Measurements from ENCODE around the gene CSKMT.

Gene CSKMT

DNA sequence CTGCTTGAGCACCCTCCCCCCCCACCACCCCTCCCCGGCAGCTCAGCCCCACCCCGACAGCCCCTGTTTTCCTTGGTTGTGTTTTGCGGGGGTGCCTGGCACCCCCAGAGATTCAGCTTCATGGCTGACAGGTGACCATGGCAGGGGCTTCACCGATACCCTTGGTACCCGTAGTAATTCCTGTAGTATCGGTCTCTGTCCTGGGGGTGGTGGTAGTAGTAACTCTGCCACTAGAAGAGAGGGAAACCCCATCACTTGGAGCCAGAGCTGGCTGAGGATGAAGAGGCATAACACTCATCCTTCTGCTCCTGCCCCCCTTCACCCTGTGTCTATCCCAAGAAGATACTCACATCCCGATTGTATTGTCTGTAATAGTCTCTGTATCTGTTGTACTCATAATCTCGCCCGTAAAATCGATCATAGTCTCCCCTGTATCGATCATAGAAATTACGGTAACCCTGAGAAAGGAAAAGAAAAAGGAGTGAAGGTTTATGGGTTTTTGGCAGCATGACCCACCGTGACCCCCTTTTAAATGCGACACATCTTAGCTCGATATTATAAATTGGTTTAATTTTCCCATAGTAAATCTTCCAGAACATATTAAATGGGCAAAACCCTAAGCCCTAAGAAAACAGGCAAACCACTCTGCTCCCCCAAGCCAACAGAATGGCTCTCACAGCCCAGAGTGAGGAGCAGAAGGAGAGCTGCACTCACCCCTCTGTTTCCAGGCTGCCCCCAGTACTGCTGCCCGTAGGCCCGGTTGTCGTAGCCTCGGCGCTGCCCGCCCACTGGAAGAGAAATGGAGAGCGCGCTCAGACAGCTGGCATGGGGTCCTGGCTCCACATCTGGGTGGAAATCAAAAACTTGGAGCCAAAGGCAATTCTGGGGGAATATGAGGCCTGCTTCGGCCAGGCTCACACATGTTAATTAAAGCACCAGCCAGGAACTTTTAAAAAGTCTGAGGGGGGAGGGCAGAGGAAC, 50.3 kb downstream of the CSKMT start:
- no peaks in the 10 kb centered on the region for H3K9me3 Mint-ChIP-seq
- peaks cover 66% of the 10 kb centered on the region for H3K4me1 Mint-ChIP-seq
- no peak for ATAC-seq
- H3K27me3 Mint-ChIP-seq: no peaks in the 10 kb centered on the region
- peak overlapping the region; percentile 70 to 84 for H3K27ac Mint-ChIP-seq
- H3K4me3 Mint-ChIP-seq: no peak overlapping the region
- DNase-seq: no peak

DNA sequence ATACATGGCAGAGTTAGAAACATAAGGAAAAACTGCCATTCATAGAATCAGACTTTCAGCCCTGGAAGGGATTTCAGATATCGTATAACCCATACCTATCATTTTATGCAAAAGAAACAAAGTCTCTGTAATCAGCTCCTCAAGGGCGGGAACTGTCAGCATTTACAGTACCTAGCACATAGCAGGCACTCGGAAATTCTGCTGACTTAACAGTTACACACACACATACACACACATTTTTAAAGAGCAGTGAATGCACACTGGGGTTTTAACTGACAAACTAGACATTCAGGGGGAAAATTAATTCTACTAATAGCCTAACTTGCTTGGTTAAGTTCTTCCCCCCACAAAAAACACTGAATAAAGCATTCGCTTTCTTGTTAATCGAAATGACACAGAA, 51.1 kb downstream of the CSKMT start:
- DNase-seq: no peak
- no peak overlapping the region for H3K4me3 Mint-ChIP-seq
- H3K27me3 Mint-ChIP-seq: no peaks in the 10 kb centered on the region
- peak overlapping the region in 1 of 2 donors; percentile 11 for H3K27ac Mint-ChIP-seq
- peaks cover 67% of the 10 kb centered on the region for H3K4me1 Mint-ChIP-seq
- ATAC-seq: no peak
- no peaks in the 10 kb centered on the region for H3K9me3 Mint-ChIP-seq

DNA sequence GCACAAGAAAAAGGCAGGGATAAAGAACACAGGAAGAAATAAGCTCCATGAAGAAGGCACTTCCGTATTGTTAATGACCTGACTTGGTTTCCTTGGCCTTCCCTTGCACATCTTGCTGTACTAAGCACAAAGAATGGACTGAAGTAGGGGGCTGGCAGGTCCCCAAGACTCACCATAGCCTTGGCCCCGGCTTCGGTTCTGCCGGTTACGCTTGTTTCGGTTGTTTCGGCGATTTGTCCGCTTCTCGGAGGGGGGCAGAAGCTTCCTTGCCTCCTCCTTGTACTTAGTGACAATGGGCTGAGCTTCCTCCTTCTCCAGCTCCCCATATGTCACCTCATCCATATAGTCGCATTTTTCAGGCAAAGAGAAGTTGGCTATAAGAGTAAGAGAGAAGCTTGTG, 51.7 kb downstream of the CSKMT start:
- H3K27me3 Mint-ChIP-seq: no peaks in the 10 kb centered on the region
- DNase-seq (no peak), ATAC-seq (no peak)
- no peaks in the 10 kb centered on the region for H3K9me3 Mint-ChIP-seq
- H3K4me1 Mint-ChIP-seq: peaks cover 73% of the 10 kb centered on the region
- no peak overlapping the region for H3K4me3 Mint-ChIP-seq
- H3K27ac Mint-ChIP-seq: peak overlapping the region in 1 of 2 donors; percentile 59
